IPS DF 4.7 (cell line): ENCODE data around the gene PHLDB3.

Source experiments
- DNase-seq: peaks from one replicate; pipeline ENCODE4 v3.0.0-alpha.2; 2013; ENCODE audit warnings: low spot score; ENCODE audit errors: extremely low read depth

The PHLDB3 gene

GRCh38 chr19:43499042-43499441 is 5.5 kb downstream of the PHLDB3 start:
- no peak for DNase-seq

DNA sequence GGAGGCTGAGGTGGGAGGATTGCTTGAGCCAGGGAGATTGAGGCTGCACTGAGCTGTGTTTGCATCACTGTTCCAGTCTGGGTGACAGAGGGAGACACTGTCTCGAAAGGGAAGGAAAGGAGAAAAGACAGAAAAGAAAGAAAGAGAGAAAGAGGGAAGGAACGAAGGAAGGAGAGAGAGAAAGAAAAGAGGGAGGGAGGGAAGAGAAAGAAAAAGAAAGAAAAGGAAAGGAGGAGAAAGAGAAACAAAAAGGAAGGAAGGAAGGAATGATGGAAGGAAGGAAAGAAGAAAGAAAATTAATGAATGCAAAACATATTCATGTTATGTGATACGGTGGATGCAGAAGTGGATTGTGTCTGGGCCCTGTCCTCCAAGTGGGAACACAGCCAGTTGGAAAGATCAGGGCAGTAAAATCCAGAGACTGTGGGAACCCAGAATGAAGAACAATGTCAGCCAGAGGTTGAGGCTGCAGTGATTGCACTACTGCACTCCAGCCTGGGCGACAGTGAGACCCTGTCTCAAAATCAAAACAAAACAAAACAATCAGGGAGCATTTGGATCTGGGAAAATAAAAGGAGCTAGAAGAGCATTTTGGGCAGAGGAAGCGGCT is 6.2 kb downstream of the PHLDB3 start:
- DNase-seq, result no peak

- DNase-seq, result no peak
Observed at GRCh38 chr19:43496960-43497359, 7.6 kb downstream of the PHLDB3 start.

DNA sequence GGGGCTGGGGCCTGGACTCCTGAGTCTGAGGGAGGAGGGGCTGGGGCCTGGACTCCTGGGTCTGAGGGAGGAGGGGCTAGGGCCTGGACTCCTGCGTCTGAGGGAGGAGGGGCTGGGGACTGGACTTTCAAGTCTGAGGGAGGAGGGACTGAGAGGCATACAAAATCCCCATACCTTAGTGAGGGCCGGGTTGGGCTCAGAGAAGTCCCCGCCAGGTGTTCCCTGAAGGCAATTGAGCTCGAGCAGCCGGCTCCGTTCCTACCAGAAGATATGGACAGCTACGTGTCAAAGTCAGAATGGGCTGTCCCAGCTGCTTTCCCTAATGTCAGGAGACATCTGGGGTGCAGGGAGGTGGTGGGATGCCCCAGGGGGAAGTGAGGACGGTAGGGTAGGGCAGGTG is 9.5 kb downstream of the PHLDB3 start:
- DNase-seq, result no peak

- no peak for DNase-seq
Observed at GRCh38 chr19:43490759-43491158, 13.8 kb downstream of the PHLDB3 start.

GRCh38 chr19:43489979-43490599 is 14.5 kb downstream of the PHLDB3 start:
- no peak for DNase-seq

GRCh38 chr19:43489310-43489709 is 15.2 kb downstream of the PHLDB3 start:
- DNase-seq, result no peak

DNA sequence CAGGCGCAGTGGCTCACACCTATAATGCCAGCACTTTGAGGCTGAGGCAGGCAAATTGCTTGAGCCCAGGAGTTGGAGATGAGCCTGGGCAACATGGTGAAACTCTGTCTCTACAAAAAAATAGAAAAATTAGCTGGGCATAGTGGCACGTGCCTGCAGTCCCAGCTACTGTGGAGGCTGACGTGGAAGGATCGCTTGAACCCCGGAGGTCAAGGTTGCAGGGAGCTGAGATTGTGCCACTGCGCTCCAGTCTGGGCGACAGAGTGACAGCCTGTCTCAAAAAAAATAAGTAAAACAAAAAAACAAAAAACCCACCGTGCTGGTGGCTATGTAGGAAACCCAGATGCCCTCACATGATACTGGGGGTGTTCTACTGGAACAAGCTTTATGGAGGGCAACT is 16.4 kb downstream of the PHLDB3 start:
- no peak for DNase-seq

DNA sequence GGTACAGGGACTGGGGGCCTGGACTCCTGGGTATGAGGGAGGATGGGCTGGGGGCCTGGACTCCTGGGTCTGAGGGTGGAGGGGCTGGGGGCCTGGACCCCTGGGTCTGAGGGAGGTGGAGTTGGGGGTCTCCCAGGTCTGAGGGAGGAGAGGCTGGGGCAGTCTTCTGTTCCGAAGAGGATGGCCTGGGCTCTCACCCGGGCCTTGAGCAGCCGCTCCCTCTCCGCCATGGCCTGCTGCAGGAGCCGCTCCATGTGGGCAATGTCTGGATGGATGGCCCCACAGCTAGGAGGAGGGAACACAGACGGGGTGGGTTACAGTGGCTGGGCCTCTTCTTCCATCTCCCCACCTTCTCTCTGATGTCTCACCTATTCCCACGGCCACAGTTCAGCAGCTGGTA is 18.1 kb downstream of the PHLDB3 start:
- no peak for DNase-seq

DNA sequence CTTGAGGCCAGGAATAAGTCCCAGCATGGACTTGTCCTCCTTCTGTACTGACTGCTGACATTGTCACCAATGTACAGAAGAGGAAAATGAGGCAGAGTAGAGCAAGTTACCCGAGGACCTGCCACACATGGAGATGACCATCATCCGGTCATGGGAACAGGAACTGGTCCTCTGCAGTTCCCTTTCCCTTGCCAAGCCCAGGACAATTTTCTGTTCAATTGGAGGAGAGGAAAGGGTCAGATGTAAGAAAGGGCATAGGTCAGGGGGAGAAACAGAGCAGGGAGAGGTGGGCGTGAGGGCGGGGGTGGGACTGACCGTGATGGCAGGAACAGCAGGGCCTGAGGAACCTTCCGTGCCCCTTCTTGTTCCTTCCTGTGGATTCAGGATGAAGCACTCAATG is 18.6 kb downstream of the PHLDB3 start:
- no peak for DNase-seq

DNA sequence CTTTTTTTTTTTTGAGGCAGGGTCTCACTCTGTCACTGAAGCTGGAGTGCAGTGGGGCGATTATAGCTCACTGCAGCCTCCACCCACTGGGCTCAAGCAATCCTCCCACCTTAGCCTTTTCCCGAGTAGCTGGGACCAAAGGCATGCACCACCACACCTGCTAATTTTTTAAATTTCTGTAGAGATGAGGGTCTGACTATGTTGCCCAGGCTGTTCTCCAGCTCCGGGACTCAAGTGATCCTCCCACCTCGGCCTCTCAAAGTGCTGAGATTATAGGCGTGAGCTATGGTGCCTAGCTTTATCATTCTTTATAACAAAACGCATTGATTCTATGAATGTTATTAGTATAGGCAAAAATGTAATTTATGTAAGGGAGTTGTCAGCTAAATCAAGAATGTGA is 21.3 kb downstream of the PHLDB3 start:
- no peak for DNase-seq

GRCh38 chr19:43482193-43482592 is 22.4 kb downstream of the PHLDB3 start:
- DNase-seq, result no peak

DNA sequence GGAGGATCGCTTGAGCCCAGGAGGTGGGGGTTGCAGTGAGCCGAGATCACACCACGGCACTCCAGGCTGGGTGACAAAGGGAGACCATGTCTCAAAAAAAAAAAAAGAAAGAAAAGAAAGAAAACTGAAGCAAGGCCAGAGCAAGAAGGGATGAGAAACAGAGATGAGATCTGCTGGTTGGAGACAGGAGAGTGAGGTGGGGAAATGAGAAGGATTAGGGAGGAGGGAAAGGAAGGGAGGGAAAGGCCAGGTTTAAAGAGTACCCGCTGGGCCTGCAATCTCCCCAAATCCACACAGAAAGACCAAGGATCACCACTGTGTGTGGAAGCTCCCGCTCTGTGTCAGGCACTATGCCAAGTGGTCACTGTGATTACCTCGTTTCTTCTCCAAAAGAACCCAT is 22.8 kb downstream of the PHLDB3 start:
- DNase-seq, result no peak

DNA sequence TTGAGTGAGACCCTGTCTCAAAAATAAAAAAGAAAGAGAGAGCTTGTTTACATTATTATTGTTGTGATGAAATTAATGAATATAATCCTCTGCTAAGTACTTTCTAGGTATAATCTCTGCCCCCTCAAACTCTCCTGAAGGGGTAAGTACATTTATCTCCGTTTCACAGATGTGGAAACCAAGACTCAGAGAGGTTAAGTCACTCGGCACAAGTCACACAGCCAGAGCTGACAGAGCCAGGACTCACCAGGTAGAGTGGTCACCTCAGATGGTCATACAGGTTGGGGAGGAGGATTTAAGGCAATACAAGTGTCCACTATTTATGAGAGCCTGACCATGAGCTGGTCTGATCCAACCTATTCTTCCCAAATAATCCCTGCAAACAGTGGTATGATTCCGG is 24.0 kb downstream of the PHLDB3 start:
- no peak for DNase-seq

GRCh38 chr19:43479961-43480561 is 24.5 kb downstream of the PHLDB3 start:
- DNase-seq, result no peak

- DNase-seq, result no peak
Observed at GRCh38 chr19:43479226-43479625, 25.3 kb downstream of the PHLDB3 start.

DNA sequence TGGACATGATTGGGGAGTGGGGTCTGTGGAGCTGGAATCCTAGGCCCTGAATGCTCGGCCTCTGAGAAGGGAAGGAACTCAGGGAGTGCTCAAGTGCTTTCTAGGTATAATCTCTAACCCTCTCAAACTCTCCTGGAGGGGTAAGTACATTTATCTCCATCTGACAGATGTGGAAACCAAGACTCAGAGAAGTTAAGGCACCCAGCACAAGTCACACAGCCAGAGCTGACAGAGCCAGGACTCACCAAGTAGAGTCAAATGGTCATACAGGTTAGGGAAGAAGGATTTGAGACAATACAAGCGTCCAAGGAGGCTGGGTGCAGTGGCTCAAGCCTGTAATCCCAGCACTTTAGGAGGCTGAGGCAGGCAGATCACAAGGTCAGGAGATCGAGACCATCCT is 26.2 kb downstream of the PHLDB3 start:
- DNase-seq, result no peak

DNA sequence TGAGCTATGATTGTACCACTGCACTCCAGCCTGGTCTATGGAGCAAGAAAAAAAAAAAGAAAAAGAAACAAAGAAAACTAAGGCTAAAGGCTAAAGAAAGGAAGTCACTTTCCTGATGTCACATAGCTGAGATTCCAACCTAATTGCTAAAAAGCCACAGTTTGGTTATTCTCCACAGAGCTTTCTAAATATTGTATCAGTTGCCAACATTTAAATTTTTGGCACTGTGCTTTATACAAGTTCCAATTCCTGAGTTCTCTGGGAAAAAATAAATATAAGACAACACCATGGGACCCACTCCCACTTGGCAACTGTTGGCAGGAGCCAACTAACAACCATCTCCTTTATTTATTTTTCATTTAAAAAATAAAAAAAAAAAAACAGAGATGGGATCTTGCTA is 27.9 kb downstream of the PHLDB3 start:
- no peak for DNase-seq

GRCh38 chr19:43474986-43475705 is 29.4 kb downstream of the PHLDB3 start:
- no peak for DNase-seq

GRCh38 chr19:43474487-43474886 is 30.1 kb downstream of the PHLDB3 start:
- no peak for DNase-seq

GRCh38 chr19:43471091-43471490 is 33.5 kb downstream of the PHLDB3 start:
- no peak for DNase-seq

DNA sequence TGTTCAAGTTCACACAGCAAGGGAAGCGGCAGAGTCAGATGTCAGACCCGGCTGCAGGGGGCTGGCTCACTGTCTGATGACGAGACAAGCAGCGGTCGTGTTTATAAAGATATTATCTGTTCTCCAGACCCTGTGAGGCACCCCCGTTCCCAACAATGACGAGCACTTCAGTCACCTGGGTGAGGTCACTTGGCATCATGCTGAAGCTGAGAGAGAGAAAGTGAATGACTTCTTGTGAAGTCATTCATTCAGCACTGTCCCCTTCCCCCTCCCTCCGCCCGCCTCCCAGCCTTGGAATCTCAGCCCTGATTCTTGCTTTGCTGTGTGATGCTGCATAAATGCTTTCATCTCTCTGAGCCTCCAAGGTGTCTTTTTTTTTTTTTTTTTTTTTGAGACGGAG is 34.3 kb downstream of the PHLDB3 start:
- no peak for DNase-seq

DNA sequence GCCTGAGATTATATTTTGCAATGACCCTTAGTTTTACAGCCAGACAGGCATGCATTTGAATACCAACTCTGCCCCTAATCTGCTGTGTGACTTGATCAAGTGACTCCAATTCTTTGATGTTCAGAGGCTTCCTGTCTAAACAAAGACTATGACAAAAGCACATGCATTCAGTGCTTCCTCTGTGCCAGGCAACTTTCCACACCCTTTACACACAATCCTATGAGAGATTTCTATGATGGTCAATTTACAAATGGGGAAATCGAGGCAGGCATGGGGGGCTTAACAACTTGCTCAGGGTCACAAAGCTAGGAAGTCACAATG is 35.4 kb downstream of the PHLDB3 start:
- DNase-seq, result no peak
